HFF-Myc (cell line): ENCODE measurements around the gene NKX2-8.

Source experiments
- DNase-seq: peaks from one replicate; pipeline ENCODE4 v3.0.0-alpha.2; 2011; ENCODE audit warnings: low read depth; ENCODE audit errors: extremely low read depth
- H3K4me3 ChIP-seq: replicated peaks from 2 replicates; pipeline ENCODE4 v1.5.1; 2011; ENCODE audit warnings: low read depth, mild to moderate bottlenecking, control low read depth, low read length
- TF ChIP-seq, protein P1 (sequence below): IDR thresholded peaks from 2 replicates; pipeline ENCODE4 v1.5.1; 2012; ENCODE audit warnings: mild to moderate bottlenecking, low read depth, low read length, control low read depth; ENCODE audit errors: missing control alignments

Gene NKX2-8

GRCh38 chr14:36588788-36589187 is 6.4 kb upstream of the NKX2-8 start:
- no peak for DNase-seq
- TF ChIP-seq, protein P1, sequence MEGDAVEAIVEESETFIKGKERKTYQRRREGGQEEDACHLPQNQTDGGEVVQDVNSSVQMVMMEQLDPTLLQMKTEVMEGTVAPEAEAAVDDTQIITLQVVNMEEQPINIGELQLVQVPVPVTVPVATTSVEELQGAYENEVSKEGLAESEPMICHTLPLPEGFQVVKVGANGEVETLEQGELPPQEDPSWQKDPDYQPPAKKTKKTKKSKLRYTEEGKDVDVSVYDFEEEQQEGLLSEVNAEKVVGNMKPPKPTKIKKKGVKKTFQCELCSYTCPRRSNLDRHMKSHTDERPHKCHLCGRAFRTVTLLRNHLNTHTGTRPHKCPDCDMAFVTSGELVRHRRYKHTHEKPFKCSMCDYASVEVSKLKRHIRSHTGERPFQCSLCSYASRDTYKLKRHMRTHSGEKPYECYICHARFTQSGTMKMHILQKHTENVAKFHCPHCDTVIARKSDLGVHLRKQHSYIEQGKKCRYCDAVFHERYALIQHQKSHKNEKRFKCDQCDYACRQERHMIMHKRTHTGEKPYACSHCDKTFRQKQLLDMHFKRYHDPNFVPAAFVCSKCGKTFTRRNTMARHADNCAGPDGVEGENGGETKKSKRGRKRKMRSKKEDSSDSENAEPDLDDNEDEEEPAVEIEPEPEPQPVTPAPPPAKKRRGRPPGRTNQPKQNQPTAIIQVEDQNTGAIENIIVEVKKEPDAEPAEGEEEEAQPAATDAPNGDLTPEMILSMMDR = no peak

GRCh38 chr14:36588119-36588518 is 5.7 kb upstream of the NKX2-8 start:
- no peak overlapping the region for H3K4me3 ChIP-seq
- TF ChIP-seq, protein P1 = no peak
- DNase-seq = no peak

More at GRCh38 chr14:36588788-36589187, 6.4 kb upstream of the NKX2-8 start:
- no peak overlapping the region for H3K4me3 ChIP-seq

- TF ChIP-seq, protein P1 = no peak
- H3K4me3 ChIP-seq = no peak overlapping the region
- DNase-seq = no peak
Observed at GRCh38 chr14:36585100-36585499, 2.7 kb upstream of the NKX2-8 start.

DNA sequence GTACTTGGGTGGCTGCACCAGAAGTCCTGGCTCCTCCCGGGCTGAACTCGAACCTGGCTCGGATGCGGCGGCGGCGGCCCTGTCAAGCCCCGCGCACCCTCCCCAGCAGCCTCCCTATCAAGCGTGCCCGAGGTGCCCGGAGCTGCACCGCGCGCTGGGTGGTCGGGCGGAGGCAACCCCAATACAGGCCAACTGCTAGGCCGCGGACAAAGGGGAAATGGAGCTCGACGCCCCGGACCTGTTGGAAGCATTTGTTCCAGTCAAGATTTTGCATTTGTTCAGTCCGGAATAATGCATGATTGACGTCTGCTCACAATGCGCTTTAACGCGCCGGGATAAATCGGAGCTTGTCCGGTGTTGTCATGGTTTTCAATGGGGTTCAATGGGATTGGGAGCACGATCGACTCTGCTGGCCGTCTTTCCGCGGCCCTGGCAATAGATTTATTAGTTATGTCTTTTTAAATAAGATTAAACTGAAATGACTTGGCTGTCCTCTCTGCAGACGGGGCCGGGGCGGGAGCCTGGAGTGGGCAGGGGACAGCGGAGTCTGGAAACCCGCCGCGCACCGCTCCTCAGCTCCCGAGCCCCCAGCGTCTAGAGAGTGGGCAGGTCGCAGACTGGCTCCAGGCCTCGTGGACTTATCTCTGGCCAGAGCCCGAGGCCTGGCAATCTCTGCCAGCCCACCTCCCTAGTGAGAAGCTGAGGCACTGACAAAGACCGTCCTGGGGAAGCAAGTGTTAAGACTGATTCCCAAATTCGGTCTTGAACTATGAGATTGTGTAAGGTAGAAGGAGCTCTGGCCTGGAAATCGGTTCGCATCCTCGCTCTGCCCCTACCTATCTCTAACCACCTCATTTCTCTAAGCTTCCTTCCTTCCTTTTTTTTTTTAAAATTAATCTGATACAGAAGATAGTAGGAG is 1.7 kb upstream of the NKX2-8 start:
- H3K4me3 ChIP-seq = no peak overlapping the region
- no peak for DNase-seq
- TF ChIP-seq, protein P1 = no peak

- DNase-seq = no peak
- TF ChIP-seq, protein P1 = no peak
- H3K4me3 ChIP-seq = no peak overlapping the region
Observed at GRCh38 chr14:36583242-36583892, 953 bp upstream of the NKX2-8 start.

DNA sequence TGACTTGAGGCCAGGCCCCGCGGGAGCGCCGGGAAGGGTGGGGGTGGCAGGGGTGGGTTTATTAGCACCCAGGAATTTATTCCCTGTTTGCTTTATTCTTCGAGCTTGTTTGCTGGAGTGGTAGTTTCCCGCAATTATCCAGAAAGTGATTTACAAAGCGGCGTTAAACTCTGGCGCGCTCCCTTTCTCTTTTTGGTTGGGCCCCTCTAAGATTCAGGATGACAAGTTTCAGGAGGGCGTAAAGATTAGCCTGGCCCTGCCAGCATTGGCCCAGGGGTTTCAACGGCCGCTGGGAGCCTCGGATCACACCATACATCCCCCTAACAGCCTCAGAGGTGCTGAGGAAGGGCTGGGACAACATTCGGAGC is 444 bp upstream of the NKX2-8 start:
- TF ChIP-seq, protein P1 = no peak
- H3K4me3 ChIP-seq = no peak overlapping the region
- no peak for DNase-seq
